IgD-negative memory B cell (primary cell): Measurements from ENCODE around the gene SFXN5. TPM values are rescaled to one million over a fixed set of nuclear protein-coding genes. Genes with fewer than 3 reads are reported as not detected.

Experiments
- H3K27ac Mint-ChIP-seq, 3 donors: one replicate each; pipeline ENCODE4 v1.8.0; 2020 to 2022; ENCODE audit warnings: mild to moderate bottlenecking in 3 of 3, mixed read lengths in 3 of 3, moderate library complexity in 1 of 3
- H3K27me3 Mint-ChIP-seq: one replicate; pipeline ENCODE4 v1.8.0; 2021; ENCODE audit warnings: mixed read lengths
- H3K36me3 Mint-ChIP-seq: one replicate; pipeline ENCODE4 v1.8.0; 2020; ENCODE audit warnings: mild to moderate bottlenecking, mixed read lengths
- H3K4me1 Mint-ChIP-seq, 3 donors: one replicate each; pipeline ENCODE4 v1.8.0; 2020 to 2022; ENCODE audit warnings: mixed read lengths in 3 of 3, mild to moderate bottlenecking in 1 of 3
- H3K4me3 Mint-ChIP-seq, 4 donors: one replicate each; pipeline ENCODE4 v1.8.0; 2020 to 2022; ENCODE audit warnings: mild to moderate bottlenecking in 4 of 4, mixed read lengths in 4 of 4, moderate library complexity in 3 of 4
- H3K9me3 Mint-ChIP-seq, 3 donors: one replicate each; pipeline ENCODE4 v1.8.0; 2020 to 2021; ENCODE audit warnings: mixed read lengths in 3 of 3, mild to moderate bottlenecking in 1 of 3
- polyA plus RNA-seq: library from polyadenylated mRNA; unstranded; fragments of 300-500 nt; fragmentation: Illumina TruSeq; gene quantifications from one replicate; pipeline ENCODE4 v1.2.3, GENCODE V29; 2021

The SFXN5 gene
- polyA plus RNA-seq, 1 donor from 2014 or later, result 2.8 TPM

DNA sequence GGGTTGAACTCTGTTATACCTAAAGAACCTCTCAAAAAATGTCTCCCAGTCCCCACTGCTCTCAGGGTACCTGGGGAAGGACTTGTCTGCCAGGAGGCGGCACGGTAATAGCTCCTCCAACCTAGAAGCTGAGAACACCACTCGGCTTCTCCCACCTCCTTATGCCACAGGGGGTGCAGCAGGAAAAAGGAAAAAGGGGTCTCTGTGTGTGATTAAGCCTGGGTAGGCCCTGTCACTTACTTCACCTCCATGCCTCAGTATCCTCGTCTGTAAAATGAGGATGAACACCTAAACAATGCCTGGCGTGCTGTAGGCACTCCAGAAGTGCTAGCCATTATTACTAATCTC, 77.6 kb downstream of the SFXN5 start:
- Mint-ChIP-seq H3K27me3 (no peaks in the 10 kb centered on the region), H3K27ac (no peak overlapping the region), H3K4me3 (no peak overlapping the region), H3K4me1 (no peaks in the 10 kb centered on the region), H3K9me3 (no peaks in the 10 kb centered on the region), H3K36me3 (no peaks in the 10 kb centered on the region)

- Mint-ChIP-seq H3K9me3 (no peaks in the 10 kb centered on the region), H3K27ac (no peak overlapping the region), H3K4me1 (no peaks in the 10 kb centered on the region), H3K36me3 (no peaks in the 10 kb centered on the region), H3K4me3 (no peak overlapping the region), H3K27me3 (no peaks in the 10 kb centered on the region)
Measured at GRCh38 chr2:72993147-72993932, 78.2 kb downstream of the SFXN5 start.

- no peaks in the 10 kb centered on the region for H3K27me3 Mint-ChIP-seq
- no peak overlapping the region for H3K27ac Mint-ChIP-seq
Measured at GRCh38 chr2:72992734-72993102, 78.8 kb downstream of the SFXN5 start.

GRCh38 chr2:72991980-72992733, 79.4 kb downstream of the SFXN5 start:
- Mint-ChIP-seq H3K4me1 (no peaks in the 10 kb centered on the region), H3K4me3 (no peak overlapping the region), H3K27me3 (no peaks in the 10 kb centered on the region), H3K9me3 (no peaks in the 10 kb centered on the region), H3K27ac (no peak overlapping the region), H3K36me3 (no peaks in the 10 kb centered on the region)

More at GRCh38 chr2:72992734-72993102, 78.8 kb downstream of the SFXN5 start:
- H3K9me3 Mint-ChIP-seq, result no peaks in the 10 kb centered on the region
- no peaks in the 10 kb centered on the region for H3K4me1 Mint-ChIP-seq
- no peaks in the 10 kb centered on the region for H3K36me3 Mint-ChIP-seq
- no peak overlapping the region for H3K4me3 Mint-ChIP-seq

DNA sequence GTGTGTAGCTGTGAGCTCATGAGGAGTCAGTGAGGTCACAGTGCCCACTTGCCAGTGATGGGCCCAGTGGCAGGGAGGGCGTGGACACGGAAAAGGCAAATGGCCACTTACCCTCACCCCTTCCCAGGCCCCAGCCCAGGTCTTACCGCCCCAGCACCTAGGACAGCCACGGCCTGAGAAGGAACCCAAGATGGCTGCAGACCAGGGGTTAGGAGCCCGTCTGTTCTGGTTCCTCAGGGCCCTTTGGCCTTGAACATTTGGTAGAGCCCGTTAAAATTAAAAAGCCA, 80.1 kb downstream of the SFXN5 start:
- Mint-ChIP-seq H3K36me3 (peaks cover 1% of the 10 kb centered on the region), H3K27me3 (no peaks in the 10 kb centered on the region), H3K4me3 (no peak overlapping the region), H3K4me1 (no peaks in the 10 kb centered on the region), H3K27ac (no peak overlapping the region), H3K9me3 (no peaks in the 10 kb centered on the region)

DNA sequence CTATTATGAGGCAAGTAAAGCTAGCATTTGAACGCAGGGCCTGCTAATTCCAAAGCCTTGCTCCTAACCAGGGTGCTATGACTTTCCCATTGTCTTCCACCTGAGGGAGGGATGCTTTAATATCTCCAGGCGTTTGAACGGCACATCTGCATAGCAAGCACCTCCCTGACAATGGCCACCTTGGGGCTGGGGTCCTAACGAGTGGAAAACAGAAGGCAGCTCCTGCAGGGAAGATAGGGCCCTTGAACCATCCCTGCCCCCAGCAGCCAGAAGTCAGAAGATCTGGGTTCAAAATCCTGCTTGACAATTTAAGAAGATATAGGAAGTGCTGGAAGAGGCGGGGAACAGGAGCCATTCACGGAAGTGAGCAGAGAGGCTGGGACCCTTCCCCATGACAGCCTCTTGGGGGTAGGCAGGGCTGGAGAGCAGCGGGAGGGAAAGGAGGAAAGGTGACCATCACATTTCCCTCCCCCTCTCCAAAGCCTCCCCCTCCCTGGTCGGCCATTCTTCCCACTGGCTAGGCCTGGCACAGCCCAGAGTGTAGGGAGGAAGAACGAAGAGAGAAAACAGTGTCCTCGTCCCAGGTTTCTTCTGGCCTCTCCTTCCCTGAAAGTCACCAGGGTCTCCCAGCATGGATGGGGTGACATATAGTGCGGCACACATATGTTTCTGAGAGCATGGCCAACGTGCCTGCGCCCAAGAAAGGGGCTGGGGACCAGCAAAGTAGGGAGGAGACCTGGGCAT, 80.6 kb downstream of the SFXN5 start:
- Mint-ChIP-seq H3K4me3 (no peak overlapping the region), H3K4me1 (no peaks in the 10 kb centered on the region), H3K27ac (no peak overlapping the region), H3K36me3 (peaks cover 1% of the 10 kb centered on the region), H3K27me3 (no peaks in the 10 kb centered on the region), H3K9me3 (no peaks in the 10 kb centered on the region)

- Mint-ChIP-seq H3K4me3 (no peak overlapping the region), H3K9me3 (no peaks in the 10 kb centered on the region), H3K4me1 (no peaks in the 10 kb centered on the region), H3K27ac (no peak overlapping the region), H3K27me3 (no peaks in the 10 kb centered on the region), H3K36me3 (peaks cover 1% of the 10 kb centered on the region)
Measured at GRCh38 chr2:72989770-72990556, 81.5 kb downstream of the SFXN5 start.

DNA sequence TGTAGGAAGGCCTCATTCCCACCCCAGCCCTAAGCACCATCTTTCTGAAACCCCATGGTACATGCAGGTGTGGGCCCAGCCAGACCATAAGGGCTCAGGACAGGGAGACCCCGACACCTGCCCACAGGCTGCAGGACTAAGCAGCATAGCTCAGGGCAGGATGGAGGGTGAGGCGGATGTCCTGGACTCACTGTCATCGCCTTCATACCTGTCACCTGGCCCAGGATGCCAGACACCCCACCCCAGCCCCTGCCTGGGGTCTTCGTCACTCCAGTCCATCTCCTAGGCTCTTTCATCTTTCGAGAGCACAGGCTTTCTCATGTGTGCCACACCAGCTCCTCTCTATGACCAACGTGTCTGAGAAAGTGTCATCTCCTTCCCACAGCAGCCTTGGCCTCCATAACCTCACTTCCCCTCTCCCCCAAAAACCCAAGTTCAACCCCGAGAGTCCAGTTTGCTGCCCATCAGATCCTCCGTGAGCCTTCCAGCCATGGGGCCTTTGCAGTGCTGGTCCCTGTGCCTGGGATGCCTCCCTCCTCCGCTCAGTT, 82.7 kb downstream of the SFXN5 start:
- no peaks in the 10 kb centered on the region for H3K4me1 Mint-ChIP-seq
- H3K4me3 Mint-ChIP-seq, result no peak overlapping the region
- no peak overlapping the region for H3K27ac Mint-ChIP-seq
- peaks cover 9% of the 10 kb centered on the region for H3K36me3 Mint-ChIP-seq
- H3K9me3 Mint-ChIP-seq, result no peaks in the 10 kb centered on the region
- no peaks in the 10 kb centered on the region for H3K27me3 Mint-ChIP-seq

GRCh38 chr2:72988041-72988440, 83.5 kb downstream of the SFXN5 start:
- Mint-ChIP-seq H3K36me3 (peaks cover 9% of the 10 kb centered on the region), H3K27me3 (no peaks in the 10 kb centered on the region), H3K9me3 (no peaks in the 10 kb centered on the region), H3K4me1 (no peaks in the 10 kb centered on the region), H3K4me3 (no peak overlapping the region), H3K27ac (no peak overlapping the region)

DNA sequence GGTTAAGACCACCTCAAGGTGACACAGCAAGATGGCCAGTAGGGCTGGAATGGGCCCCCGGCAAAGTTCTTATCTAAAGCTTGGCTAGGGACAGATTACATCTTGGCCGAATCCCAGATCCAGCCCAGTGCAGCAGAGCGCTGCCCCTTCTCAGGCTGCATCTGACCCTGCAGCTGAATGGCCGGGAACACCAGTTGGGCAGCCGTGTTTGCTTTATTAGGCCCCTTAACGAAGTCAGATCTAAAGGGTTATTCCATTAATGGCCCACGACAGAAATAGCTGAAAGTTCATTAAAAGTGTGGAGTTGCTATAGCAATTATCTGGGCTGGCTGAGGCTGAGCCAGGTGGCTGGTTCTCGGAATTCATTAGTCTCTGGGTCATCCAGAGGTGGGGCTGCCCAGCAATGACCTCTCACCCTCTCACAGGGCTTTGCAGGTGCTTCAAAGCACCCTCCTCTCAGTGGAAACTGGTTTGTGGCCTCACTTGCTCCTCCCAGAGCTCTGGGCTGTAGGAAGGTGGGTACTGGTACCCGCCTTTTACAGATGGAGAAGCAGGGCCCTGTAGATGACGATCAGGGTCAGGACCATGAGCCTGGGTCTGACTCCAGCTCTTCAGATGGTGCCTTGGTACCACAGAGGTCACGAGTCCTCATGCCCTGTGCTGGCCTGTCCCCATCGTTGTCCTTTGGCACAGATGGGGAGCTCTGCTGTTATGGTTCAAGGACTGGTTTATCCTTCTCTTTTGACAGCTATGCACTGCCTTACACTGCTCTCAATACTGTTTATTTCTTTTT, 85.4 kb downstream of the SFXN5 start:
- H3K4me1 Mint-ChIP-seq, result no peaks in the 10 kb centered on the region
- no peaks in the 10 kb centered on the region for H3K27me3 Mint-ChIP-seq
- no peaks in the 10 kb centered on the region for H3K9me3 Mint-ChIP-seq
- peak overlapping the region in 1 of 3 donors; percentile 31 for H3K27ac Mint-ChIP-seq
- H3K36me3 Mint-ChIP-seq, result peaks cover 12% of the 10 kb centered on the region
- no peak overlapping the region for H3K4me3 Mint-ChIP-seq

GRCh38 chr2:72985136-72985535, 86.4 kb downstream of the SFXN5 start:
- H3K36me3 Mint-ChIP-seq, result peaks cover 12% of the 10 kb centered on the region
- no peaks in the 10 kb centered on the region for H3K27me3 Mint-ChIP-seq
- H3K4me3 Mint-ChIP-seq, result no peak overlapping the region
- H3K9me3 Mint-ChIP-seq, result no peaks in the 10 kb centered on the region
- no peak overlapping the region for H3K27ac Mint-ChIP-seq
- H3K4me1 Mint-ChIP-seq, result peaks cover 0 to 4% (median 2%) of the 10 kb centered on the region in 3 donors

DNA sequence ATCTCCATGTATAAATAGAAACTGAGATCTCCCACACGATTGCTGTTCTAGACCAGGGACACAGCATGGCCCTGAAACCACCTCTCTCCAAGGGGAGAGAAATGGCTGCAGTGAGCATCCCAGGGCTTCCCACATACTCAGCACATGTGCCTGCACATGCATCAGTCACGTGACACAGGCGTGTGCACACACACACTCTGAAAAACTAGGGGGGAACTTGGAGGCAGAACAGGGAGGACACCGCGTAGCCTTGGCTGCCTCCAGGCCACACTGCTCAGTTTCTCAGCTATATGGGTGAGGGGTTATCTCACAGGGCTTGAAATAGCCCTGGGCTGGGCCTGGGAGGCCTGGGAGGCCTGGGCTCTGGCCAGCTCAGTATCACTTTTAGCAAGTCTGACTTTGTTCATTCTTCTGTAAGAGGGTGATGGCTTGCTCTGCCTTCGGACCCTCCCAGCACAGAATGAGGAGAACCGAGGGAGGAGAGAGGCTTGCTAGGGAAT, 87.3 kb downstream of the SFXN5 start:
- Mint-ChIP-seq H3K27ac (no peak overlapping the region), H3K4me1 (peaks cover 0 to 8% (median 6%) of the 10 kb centered on the region in 3 donors), H3K27me3 (no peaks in the 10 kb centered on the region), H3K36me3 (peaks cover 12% of the 10 kb centered on the region), H3K9me3 (no peaks in the 10 kb centered on the region), H3K4me3 (no peak overlapping the region)

DNA sequence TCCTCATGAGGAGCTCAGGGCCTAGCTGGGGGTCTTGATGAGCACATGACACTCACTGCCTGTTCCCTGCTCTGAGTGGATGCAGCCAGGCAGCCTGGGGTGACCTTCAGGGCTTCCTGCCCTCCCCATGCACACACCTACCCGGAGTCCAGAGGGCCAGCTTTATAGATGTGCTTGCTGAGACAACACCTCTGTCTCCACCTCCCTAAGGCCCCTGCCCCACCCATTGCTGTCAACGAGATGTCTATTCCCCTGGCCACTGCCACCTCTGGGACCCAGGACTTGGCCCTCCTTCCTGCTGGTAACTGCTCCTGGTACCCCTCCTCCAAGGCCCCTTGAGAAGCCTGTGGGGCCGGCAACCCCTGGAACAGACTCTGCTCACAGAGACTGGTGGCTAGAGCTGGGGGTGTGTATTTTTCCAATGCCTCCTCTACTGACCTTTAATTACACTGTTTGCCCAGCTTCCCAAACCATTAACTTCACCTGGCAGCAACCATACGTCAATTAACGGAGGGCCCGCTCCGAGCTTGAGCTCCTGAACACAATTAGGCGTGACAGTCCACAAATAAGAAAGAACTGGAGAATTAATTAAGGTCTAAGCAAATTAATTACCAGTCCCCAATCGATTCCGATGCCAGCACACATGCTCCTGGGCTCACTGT, 87.9 kb downstream of the SFXN5 start:
- no peaks in the 10 kb centered on the region for H3K27me3 Mint-ChIP-seq
- no peak overlapping the region for H3K27ac Mint-ChIP-seq
- H3K4me1 Mint-ChIP-seq, result peaks cover 0 to 8% (median 6%) of the 10 kb centered on the region in 3 donors
- peaks cover 12% of the 10 kb centered on the region for H3K36me3 Mint-ChIP-seq
- no peak overlapping the region for H3K4me3 Mint-ChIP-seq
- H3K9me3 Mint-ChIP-seq, result no peaks in the 10 kb centered on the region
